Fibroblast of upper back skin (primary cell): ENCODE results near the gene TEAD4.

Experiments
- DNase-seq: peaks from one replicate; pipeline ENCODE4 v3.0.0-alpha.2; 2013

TEAD4 gene

DNA sequence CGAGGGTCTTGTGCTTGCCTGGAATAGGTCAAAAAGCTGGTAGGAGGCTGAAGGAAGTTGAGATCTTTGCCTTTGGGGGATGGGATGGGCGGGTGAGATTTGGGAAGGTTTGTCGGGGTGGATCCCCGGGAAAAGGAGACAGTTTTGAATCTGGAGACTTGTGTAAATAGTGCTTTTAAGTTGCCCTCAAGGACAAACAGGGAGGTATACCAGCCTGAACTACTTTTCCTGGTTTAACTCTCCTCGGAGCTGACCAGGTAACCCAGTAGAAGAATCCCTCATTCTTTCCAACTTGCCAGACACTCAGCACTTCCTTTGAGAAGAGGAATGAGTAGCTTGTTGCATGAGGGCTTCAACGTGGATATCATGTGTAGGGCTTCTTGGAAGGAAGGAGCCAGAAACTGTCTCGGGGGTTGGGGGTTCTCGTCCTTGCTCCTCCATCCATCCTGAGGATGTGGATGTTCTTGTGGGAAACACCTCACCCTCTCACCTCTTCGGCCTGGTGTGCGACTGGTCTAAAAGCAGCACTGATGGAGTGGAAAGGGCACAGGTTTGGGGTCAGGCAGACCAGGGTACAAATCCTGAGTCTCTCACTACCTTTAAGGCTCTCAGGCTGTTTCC is 1.9 kb downstream of the TEAD4 start:
- DNase-seq = no peak

DNA sequence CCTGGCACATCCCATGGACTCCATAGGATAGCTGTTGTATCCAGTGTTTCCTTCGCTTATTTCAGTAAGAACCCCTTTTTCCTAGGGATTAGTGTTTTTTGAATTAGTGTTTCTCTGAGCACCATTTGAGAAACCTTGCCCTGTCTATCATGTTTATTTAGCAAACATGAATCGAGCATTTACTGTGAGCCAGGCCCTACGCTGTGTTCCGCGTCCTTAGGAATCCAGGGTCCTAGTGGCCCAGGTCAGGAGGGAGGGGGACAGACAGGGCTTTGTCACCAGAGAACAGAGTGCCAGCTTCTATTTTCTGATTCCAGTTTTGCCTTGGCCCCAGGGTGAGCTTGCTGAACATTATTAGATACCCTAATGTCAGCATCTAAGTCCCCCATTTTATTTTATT is 2.5 kb downstream of the TEAD4 start:
- no peak for DNase-seq

DNA sequence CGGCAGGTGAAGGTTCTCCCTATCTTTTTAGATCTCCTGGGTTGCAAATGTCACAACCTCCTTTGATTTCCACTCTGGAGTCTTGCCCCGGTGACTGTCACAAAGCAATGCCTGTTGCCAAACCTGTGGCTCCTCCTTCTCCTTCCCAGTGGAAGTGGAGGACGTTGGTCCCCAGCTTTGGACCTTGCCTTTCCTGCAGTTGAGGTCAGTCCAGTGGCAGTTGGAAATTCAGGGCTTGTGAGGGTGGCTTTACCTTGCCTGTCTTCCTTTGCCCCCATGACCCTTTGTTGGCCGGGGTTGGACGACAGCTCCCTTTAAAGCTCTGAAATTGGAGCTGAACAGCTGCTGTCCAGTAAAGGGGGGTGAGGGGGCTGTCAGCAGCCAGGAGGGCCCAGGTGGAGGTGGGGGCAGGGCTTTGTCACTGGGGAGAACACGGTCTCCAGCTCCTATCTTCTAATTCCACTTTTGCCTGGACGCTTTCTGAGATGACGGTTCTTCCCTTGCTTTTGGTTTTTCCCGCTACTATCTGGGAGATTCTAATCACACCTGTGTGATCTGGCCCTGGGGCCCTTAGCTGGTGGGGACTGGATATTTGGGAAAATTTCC is 4.1 kb downstream of the TEAD4 start:
- no peak for DNase-seq

DNA sequence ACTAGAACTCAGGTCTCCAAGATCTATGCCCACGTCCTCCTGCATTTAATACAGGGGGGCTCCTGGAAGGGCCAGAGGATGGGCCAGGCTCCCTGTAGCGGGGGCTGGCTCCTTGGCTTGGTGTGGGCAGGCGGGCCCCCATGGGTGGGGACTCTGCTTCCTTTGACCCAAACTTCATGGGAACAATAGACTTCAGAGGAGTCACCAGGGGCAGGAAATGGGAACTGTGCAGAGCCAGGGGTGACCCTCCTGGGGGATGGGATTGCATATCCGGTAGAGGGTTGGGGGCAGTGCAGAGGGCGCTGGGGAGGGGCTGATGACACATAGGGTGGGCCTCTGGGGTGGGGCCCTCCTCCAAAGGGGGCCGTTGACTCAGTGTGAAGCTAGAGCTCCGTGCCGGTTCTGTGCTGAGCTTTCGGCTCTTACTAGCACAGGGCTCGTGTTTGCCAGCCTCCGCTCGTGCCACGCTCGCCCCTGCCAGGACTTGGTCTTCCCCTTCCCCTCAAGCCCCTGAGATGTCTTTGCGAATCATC is 4.6 kb downstream of the TEAD4 start:
- peak; percentile 40 for DNase-seq

DNA sequence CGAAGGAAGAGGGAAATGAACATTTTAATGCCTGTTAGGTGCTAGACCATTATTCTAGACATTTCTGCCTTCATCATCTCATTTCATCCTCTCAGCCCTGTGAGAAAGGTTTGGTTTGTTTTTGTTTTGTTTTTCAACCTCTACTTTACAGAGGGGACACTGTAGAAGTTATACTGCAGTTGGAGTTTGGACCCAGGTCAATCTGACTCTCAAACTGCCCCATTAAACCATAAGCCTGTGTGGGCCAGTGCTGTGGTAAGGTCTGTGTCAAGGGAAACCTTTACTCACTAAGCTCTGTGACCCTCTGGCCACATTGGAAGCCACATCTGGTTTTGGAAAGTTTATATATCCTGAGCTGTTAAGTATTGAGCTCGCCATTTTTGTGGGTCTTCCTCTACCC is 8.5 kb downstream of the TEAD4 start:
- DNase-seq = no peak

DNA sequence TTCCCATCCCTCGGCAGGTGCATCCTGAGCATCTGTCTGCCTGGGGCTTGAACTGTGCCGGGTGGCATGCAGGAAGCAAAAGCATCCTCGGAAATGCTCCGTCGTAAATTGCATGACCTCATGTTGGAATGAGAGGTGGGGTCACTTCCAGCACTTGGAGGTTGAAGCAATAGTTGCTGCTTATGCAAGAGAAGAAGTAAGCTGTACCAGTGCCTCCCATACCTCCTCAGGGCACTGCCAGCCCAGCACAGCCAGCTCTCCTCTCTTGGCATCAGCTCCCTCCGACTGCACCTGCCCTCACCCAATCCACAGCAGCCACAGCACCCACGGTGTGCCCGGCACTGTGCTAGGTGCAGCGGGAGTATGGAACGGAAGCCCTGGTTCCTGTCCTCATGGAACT is 11.5 kb downstream of the TEAD4 start:
- no peak for DNase-seq

DNA sequence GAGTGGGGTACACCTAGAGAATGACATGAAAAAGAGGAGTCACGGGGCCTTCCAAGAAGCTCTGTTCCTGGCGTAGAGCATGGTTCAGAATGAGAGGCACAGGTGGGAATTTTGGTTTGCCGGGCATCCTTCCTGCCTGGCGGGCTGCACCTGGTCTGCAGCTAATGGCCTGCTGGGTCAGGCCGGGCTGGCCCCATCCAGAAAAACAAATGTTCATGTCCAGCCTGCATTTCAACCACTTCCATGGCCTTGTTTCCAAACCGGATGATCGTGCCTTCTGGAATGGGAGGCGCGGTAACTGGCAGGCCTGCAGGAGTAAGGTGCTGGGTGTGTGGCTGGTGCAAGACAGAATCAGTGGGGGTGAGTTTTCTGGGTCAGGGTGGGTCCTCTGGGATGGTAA is 14.4 kb downstream of the TEAD4 start:
- DNase-seq = no peak

DNA sequence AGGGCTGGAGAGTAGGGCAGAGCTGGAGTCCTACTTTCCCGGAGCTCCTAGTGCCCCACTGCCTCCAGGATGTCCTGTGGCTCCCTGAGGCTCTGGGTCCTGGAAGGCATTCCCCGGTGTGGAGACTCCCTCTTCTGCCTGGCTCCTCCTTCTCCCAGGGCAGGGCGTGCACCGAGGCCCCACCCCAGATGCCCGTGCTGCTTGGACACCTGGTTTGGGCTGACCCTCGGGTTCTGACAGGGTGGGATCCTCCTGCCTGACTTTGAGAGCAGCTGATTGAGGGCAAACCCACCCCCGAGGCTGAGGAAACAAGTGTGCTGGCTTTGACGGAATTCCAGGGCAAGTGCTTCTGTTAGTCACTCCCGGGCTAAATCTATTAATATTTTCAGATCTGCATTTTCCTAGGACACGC is 15.4 kb downstream of the TEAD4 start:
- DNase-seq = no peak

DNA sequence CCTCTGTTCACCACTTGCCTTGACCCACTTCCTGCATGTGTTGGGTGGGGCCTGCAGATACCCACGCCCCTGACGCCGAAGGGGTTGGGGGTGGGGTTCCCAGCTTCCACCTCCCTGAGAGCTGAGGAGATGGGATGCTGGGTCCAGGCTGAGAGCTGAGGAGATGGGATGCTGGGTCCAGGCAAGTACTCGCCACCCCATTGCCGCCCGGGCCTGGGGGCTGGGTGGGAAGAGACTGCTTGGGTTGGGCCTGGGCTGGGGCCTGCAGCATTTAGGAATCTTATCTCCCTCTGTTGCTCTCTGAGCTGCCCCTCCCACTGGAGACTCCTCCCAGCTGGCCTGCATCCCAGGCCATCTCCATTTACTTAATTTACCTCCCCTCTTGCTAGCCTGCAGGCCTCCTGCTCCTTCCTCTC is 17.4 kb downstream of the TEAD4 start:
- DNase-seq = no peak

DNA sequence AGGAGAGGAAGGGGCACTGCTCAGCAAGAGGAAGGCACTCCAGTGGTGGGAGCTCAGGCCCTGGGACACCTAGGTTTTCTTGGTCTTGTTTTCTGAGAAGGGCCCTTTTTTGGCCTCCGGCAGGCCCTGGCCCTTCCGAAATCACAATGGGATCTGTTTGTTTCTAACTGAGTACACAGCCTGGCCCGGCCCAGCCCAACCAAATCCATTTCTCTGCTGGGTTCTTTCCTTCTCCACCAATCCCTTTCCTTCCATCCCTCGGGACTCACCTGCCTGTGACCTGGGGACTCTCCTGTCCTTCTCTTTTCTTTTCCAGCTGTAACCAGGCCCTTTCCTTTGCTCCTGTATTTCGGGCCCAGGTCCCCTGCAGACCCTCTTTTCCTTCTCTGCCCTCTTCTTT is 18.6 kb downstream of the TEAD4 start:
- DNase-seq = no peak

DNA sequence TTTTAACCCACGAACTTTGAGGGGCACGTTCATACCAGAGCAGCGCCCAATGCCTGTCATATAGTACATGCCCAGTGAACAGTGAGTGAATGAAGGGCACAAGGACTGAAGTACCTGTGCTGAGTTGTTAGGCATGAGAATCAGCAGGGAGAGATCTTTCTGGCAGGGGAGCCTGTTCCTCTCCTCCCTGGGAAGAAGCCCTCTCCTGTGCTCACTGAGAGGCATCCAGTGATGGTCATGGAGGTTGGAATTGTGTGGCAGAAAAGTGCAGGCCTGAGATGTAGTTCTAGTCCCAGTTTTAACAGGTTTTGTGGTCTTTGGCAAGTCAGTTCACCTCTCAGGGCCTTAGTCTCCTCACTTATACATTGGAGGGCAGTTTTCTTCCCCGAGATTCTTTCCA is 20.6 kb downstream of the TEAD4 start:
- no peak for DNase-seq

DNA sequence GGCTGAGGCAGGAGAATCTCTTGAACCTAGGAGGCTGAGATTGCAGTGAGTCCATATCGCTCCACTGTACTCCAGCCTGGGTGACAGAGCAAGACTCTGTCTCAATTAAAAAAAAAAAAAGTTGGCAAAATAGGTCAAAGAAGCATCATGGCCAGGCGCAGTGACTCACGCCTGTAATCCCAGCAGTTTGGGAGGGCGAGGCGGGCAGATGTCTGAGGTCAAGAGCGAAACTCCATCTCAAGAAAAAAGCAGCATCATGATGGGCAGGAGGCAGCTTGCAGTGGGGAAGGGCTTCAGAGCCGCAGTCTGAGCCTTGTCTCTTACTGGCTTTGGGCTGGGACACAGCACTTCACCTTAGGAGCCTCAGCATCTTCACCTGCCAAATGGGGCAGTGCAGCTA is 21.4 kb downstream of the TEAD4 start:
- DNase-seq = no peak

DNA sequence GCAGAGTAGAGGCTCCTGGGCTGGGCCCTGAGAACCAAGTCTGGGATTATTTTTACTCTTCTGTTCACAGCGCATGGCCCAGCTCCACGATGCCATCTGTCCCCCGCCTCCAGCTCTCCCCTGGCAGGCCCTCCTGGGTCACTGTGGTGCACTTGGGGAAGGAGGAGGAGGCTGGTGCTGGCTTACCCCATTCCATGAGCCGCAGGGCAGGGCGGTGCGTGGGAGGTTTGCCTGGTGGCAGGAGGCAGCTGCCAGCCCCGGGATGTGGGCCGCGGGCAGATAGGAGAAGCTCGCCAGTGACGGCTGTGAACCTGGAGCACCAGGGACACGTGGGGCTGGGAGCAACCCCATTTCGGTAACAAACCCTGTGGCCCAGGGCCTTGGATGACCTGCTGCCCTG is 23.2 kb downstream of the TEAD4 start:
- no peak for DNase-seq

DNA sequence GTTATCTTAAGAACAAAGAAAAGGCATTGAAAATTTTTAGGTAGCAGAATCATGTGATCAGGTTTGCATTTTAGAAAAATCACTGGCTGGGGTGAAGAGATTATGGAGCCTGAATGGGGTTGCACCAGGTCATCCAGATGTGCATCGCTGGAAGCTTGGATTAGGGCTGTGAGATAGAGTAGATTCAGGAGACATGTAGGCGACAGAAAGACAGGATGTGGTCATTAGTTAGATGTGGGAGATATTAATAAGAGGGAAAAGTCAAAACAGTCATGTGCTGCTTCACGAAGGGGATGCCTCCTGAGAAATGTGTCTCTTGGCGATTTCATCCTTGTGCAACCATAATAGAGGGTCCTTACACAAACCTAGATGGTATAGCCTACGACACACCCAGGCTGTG is 25.1 kb downstream of the TEAD4 start:
- no peak for DNase-seq

DNA sequence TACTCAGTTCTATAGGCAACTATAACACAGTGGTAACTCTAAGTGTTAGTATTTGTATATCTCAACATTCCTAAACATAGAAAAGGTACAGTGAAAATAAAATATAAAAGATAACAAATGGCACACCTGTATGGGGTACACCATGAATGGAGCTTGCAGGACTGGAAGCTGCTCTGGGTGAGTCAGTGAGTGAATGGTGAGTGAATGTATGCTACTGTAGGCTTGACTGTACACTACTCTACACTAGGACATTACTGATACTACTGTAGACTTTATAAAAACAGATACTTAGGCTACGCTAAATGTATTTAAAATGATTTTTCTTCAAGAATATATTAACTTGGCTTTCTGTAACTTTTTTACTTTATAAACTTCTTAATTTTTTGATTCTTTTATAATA is 25.5 kb downstream of the TEAD4 start:
- DNase-seq = no peak

DNA sequence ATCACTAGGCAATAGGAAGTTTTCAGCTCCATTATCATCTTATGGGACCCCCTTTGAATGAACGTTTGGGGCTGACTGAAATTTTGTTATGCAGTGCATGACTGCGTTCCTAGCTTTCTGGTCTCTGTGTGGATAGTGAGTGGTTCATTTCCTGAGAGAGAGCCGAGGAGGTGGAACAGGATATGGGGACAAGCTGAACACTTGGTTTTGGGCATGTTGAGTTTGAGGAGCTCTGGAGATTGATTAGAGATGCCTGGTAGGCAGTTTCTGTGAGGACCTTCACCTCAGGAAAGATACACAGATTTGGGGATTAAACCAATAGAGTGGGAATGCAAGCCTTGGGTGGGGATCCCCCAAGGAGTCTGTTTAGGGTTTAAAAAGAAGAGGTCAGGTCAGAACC is 27.7 kb downstream of the TEAD4 start:
- DNase-seq = no peak

DNA sequence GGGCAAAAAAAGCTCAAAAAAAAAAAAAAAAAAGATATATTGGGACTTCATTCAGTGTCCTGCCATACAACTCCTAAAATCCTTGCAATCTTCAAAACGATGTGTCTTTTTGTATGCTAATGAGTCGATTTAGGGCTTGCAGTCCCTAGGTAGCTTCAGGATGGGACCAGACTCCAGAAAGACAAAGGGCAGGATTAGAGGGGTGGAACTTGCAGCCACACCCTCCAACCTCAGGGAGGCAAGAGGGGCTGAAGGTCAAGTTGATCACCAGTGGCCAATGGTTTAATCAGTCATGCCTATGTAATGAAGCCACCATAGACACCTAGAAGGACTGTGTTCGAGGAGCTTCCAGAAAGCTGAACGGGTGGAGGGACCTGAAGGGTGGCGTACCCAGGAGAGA is 29.3 kb downstream of the TEAD4 start:
- DNase-seq = no peak

DNA sequence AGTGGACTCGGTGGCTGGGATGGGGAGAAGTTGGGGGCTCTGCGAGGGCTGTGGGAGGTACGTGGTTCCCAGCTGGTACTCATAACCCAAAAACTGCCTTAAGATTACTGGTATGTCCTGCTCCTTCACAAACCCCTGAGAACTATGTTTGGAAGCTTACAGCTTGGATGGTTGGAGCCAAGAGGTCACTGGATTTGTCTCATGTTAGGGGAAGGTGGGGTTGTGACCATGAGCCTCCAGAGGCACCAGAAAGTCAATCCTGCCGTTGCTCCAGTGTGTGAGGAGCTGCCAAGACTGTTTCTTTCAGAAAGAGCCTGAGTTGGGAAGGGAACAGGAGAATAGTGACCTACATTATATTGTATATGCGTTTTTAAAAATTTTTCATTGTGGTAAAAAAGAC is 33.5 kb downstream of the TEAD4 start:
- DNase-seq = no peak

DNA sequence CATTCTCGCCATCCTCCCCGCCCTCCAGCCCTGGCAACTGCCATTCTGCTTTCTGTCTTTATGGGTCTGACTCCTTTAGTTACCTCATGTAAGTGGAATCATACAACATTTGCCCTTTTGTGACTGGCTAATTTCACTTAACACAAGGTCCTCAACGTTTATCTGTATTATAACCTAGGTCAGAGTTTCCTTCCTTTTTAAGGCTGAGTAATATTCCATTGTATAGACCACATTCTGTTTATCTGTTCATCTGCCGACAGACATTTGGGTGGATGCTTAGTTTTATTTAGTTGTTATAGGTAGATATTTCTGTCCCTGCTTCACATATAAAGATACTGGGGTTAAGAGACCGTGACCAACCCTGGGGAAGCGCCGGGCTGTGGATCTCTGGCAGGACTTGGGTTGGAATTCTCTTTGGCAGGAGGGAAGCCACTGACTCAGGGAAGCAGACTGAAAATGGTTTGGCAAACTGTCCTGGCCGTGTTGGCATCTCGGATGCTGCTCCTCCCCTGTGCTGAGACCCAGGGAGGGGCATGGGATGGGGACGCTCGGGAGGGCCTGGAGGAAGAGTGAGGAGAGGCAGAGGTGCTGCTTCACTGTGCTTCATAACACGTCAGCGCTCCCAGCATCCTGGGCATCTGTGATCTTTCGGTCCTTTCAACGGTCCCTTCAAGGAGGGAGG is 38.9 kb downstream of the TEAD4 start:
- no peak for DNase-seq

DNA sequence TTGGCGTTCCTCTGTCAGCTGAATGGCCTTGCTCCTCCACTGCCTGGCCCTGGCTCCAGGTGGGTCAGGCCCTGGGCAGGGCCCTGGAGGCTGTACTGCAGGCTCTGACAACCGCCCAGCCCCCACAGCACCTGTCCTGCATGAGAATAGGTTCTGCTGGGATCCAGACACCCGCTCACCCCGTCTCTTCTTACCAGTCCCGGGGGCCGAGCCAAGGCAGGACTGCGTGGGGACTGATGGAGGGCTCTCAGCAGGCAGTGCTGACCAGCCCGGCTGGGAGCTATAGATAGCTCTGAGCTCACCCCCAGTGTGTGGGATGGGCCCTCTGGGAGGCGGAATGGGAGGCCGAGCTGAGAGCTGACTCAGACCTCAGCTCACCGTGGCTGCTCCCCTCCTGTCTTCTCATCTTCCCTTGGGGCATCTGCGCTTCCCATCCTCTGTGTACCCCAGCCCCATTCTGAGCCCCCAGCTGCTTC is 39.6 kb downstream of the TEAD4 start:
- peak; percentile 74 for DNase-seq

DNA sequence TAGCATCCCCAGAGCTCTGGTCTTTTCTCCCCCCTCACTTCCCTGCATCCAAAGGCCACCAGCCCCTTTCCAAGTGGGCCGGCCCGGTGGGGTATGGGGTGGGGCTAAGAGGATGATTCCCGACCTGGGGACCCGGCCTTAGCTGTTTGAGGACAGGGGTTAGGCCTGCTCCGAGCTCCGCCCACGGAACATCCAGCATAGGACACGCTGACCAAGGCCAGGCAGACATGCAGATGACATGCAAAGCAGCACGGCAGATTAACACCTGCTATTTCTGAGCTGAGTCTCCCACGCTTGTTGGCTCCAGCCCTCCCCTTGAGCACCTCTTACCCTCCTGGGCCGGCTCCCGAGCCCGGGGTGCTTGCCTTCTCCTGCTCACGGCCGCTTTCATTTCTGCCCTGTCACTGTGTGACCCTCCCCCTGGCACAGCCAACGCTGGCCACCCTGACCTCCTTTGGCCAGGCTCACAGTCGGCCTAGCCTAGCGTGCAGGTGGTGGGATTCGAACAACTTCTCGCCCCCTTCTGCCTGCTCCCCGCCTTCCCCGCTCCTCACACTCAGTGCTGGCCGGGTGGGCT is 40.2 kb downstream of the TEAD4 start:
- no peak for DNase-seq

DNA sequence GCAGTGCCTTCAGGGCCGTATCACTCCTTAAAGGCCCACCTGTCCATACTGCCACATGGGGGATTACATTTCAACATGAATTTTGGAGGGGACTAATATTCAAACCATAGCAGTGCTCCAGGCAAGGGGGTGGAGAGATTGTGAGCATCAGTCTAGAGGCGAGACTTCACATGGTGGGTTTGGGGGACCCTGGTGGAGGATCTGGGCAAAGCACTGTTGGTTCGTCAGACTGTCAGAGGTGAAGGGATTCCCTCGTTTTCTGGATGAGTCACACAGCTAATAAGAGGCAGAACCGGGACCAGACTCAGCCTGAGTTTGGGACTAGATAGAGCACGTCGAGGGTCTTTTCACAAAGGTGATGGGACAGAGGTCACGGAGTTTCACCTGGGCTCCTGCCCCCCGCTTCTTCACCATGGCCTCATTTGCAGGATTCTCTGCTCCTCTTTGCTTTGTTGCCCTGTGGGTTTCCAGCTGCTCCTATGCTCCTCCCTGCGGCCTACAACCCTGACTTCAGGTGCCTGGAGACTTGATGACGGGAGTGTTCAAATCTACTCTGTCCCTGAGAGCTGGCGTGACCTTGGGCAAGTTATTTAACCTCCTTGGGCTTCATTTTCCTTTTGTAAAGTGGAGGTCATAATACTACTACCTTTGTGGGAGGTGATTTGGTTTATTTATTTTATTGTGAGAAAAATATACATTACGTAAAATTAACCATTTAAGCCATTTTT is 41.5 kb downstream of the TEAD4 start:
- DNase-seq = peak; percentile 3

DNA sequence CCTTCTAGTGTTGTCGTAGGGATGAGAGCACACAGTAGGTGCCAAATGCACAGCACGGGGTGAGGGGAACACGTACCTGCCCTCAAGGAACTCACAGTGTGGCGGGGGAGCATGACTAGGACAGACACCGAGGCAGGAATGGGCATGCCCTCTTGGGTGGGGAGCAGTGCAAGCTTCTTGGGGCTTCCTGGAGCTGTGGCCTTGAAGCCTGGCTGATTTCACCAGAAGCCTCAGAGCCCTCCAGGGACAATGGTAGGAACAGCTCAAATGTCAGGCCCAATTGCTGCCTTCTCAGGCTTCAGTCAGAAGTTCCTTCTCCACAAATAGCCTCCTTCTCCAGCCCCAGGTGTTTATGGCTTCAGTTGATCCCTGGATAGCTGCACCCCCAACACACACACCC is 43.4 kb downstream of the TEAD4 start:
- no peak for DNase-seq
